Thyroid gland (tissue), 4 donors: ENCODE results near the gene PIGM. TPM values are rescaled to one million over a fixed set of nuclear protein-coding genes. Genes with fewer than 3 reads are reported as not detected.

ENCODE experiments used
- DNase-seq, 2 donors: peaks; one replicate each; pipeline ENCODE4 v3.0.0-alpha.2; 2019
- H3K27ac ChIP-seq, 3 donors: fragments of 200-600 bp; sonication (generic); 1 replicate in 2 of 3; 2 replicates in 1 of 3; pipeline ENCODE4 v1.5.1; 2016 to 2019; ENCODE audit warnings: mild to moderate bottlenecking in 1 of 3, moderate library complexity in 1 of 3
- H3K27me3 ChIP-seq: fragments of 200-600 bp; sonication (generic); one replicate; pipeline ENCODE4 v1.5.1; 2019
- H3K36me3 ChIP-seq, 2 donors: fragments of 200-600 bp; sonication (generic); one replicate each; pipeline ENCODE4 v1.5.1; 2016 to 2019
- H3K4me1 ChIP-seq, 2 donors: fragments of 200-600 bp; sonication (generic); one replicate each; pipeline ENCODE4 v1.5.1; 2017 to 2019
- H3K4me3 ChIP-seq, 3 donors: fragments of 200-600 bp; sonication (generic); replicated peaks in 1 of 3; 1 replicate in 2 of 3; 2 replicates in 1 of 3; pipeline ENCODE4 v1.5.1; 2016; ENCODE audit warnings: mild to moderate bottlenecking in 1 of 3
- H3K9me3 ChIP-seq: fragments of 200-600 bp; sonication (generic); one replicate; pipeline ENCODE4 v1.5.1; 2017
- CTCF ChIP-seq, 6 experiments: fragments of 200-600 bp in 3 of 6; fragments of 450-650 bp in 3 of 6; sonication (generic) in 3 of 6; IDR thresholded peaks; one replicate each; pipeline ENCODE4 v1.5.1; 2016 to 2019; ENCODE audit warnings: antibody characterized with exemption in 6 of 6, mild to moderate bottlenecking in 2 of 6, inconsistent platforms in 1 of 6, moderate library complexity in 1 of 6
- POLR2A ChIP-seq, 2 donors: fragments of 450-650 bp; IDR thresholded peaks; one replicate each; pipeline ENCODE4 v1.6.1; 2017; ENCODE audit warnings: antibody characterized with exemption in 2 of 2, mild to moderate bottlenecking in 2 of 2, moderate library complexity in 1 of 2
- WGBS, 2 donors: methylation state at CpG; one replicate each; pipeline ENCODE4 v1.1.5; 2017; 5-methylcytosine and 5-hydroxymethylcytosine counted together
- intact Hi-C: fragments of 100-400 bp; cut with DNase I; formaldehyde crosslinking; loops from one replicate; pipeline ENCODE4 v1.15.1; 2023
- total RNA-seq, 4 donors: library from RNA; depleted of rRNA; stranded (reverse); fragments of >200 nt; gene quantifications; one replicate each; pipeline ENCODE4 v1.2.3, GENCODE V29; 2016

Gene PIGM
- total RNA-seq, 4 donors from 2014 or later, result 6.7 to 10.0 (median 7.4) TPM

- TF ChIP-seq CTCF (IDR thresholded peaks at IDR 0.05) (no peak), POLR2A (IDR thresholded peaks at IDR 0.05) (no peak)
- H3K9me3 ChIP-seq, result no peaks in the 10 kb centered on the region
- no peaks in the 10 kb centered on the region for H3K4me1 ChIP-seq
- intact Hi-C loops, result no loop called here
- H3K27me3 ChIP-seq, result no peaks in the 10 kb centered on the region
- WGBS, 2 donors, result 87 to 90% methylated on average over 5 of the region's 5 CpGs
- no peak for DNase-seq
- H3K36me3 ChIP-seq, result no peaks in the 10 kb centered on the region
- H3K4me3 ChIP-seq, result no peak overlapping the region
- H3K27ac ChIP-seq, result no peak overlapping the region
Observed at GRCh38 chr1:159990005-159990404, 41.8 kb downstream of the PIGM start.

- intact Hi-C loops, result no loop called here
- no peak overlapping the region for H3K4me3 ChIP-seq
- TF ChIP-seq CTCF (IDR thresholded peaks at IDR 0.05), result no peak
- no peak for TF ChIP-seq POLR2A (IDR thresholded peaks at IDR 0.05)
- WGBS, 2 donors, result 80 to 94% methylated on average over 3 of the region's 3 CpGs
- no peaks in the 10 kb centered on the region for H3K9me3 ChIP-seq
- DNase-seq, result no peak
- H3K27me3 ChIP-seq, result no peaks in the 10 kb centered on the region
- no peak overlapping the region for H3K27ac ChIP-seq
- no peaks in the 10 kb centered on the region for H3K36me3 ChIP-seq
- H3K4me1 ChIP-seq, result no peaks in the 10 kb centered on the region
Observed at GRCh38 chr1:159989581-159989980, 42.2 kb downstream of the PIGM start.

GRCh38 chr1:159988006-159988405 lies 43.8 kb downstream of the PIGM start:
- no peak overlapping the region for H3K4me3 ChIP-seq
- DNase-seq, result no peak
- TF ChIP-seq POLR2A (IDR thresholded peaks at IDR 0.05) (no peak), CTCF (IDR thresholded peaks at IDR 0.05) (no peak)
- no peak overlapping the region for H3K27ac ChIP-seq
- no peaks in the 10 kb centered on the region for H3K27me3 ChIP-seq
- H3K36me3 ChIP-seq, result no peaks in the 10 kb centered on the region
- H3K4me1 ChIP-seq, result no peaks in the 10 kb centered on the region
- intact Hi-C loops, result no loop called here
- WGBS, 2 donors, result 86 to 91% methylated on average over 1 of the region's 1 CpG
- no peaks in the 10 kb centered on the region for H3K9me3 ChIP-seq

GRCh38 chr1:159987186-159987585 lies 44.6 kb downstream of the PIGM start:
- H3K9me3 ChIP-seq, result no peaks in the 10 kb centered on the region
- H3K36me3 ChIP-seq, result no peaks in the 10 kb centered on the region
- intact Hi-C loops, result no loop called here
- DNase-seq, result no peak
- no peaks in the 10 kb centered on the region for H3K4me1 ChIP-seq
- TF ChIP-seq CTCF (IDR thresholded peaks at IDR 0.05) (no peak), POLR2A (IDR thresholded peaks at IDR 0.05) (no peak)
- WGBS, 2 donors, result 67 to 69% methylated on average over 4 of the region's 4 CpGs
- no peak overlapping the region for H3K27ac ChIP-seq
- no peak overlapping the region for H3K4me3 ChIP-seq
- no peaks in the 10 kb centered on the region for H3K27me3 ChIP-seq

- no peak for TF ChIP-seq CTCF (IDR thresholded peaks at IDR 0.05)
- no peak for TF ChIP-seq POLR2A (IDR thresholded peaks at IDR 0.05)
- no peaks in the 10 kb centered on the region for H3K36me3 ChIP-seq
- 83 to 94% methylated on average over 1 of the region's 1 CpG for WGBS, 2 donors
- H3K27ac ChIP-seq, result no peak overlapping the region
- DNase-seq, result no peak
- intact Hi-C loops, result no loop called here
- no peaks in the 10 kb centered on the region for H3K4me1 ChIP-seq
- H3K27me3 ChIP-seq, result no peaks in the 10 kb centered on the region
- no peaks in the 10 kb centered on the region for H3K9me3 ChIP-seq
- H3K4me3 ChIP-seq, result no peak overlapping the region
Observed at GRCh38 chr1:159986531-159986930, 45.3 kb downstream of the PIGM start.
